ENCODE measurements around the gene PADI6. TPM values are rescaled to one million over a fixed set of nuclear protein-coding genes. Genes with fewer than 3 reads are reported as not detected.

The PADI6 gene
- not detected for total RNA-seq (ENCODE audit: unreplicated experiment)
- long read RNA-seq: 0 reads

GRCh38 chr1:17371896-17372295 is at the start of gene PADI6:
Gene PADI6, plus strand, starts transcription at chr1:17372196. Its CDS starts 50 bp downstream, at chr1:17372246.
- no peak within 1 kb of the TSS for H3K27ac Mint-ChIP-seq (ENCODE audit: unreplicated experiment)
- H3K4me3 Mint-ChIP-seq (ENCODE audit: unreplicated experiment): no peak within 1 kb of the TSS
- no peak for DNase-seq
- no peaks in the 10 kb centered on the region for H3K36me3 Mint-ChIP-seq (ENCODE audit: unreplicated experiment)
- TF ChIP-seq CTCF (IDR thresholded peaks at IDR 0.05; ENCODE audit: partially characterized antibody, unreplicated experiment): no peak
- H3K9me3 Mint-ChIP-seq (ENCODE audit: unreplicated experiment): no peaks in the 10 kb centered on the region
- peaks cover 6% of the 10 kb centered on the region for H3K27me3 Mint-ChIP-seq (ENCODE audit: unreplicated experiment)
- no peaks in the 10 kb centered on the region for H3K4me1 Mint-ChIP-seq (ENCODE audit: low read depth, unreplicated experiment)

GRCh38 chr1:17328855-17329254 is 43.1 kb upstream of the PADI6 start:
- no peak for DNase-seq
- H3K4me3 Mint-ChIP-seq (ENCODE audit: unreplicated experiment): no peak overlapping the region
- no peak for TF ChIP-seq CTCF (IDR thresholded peaks at IDR 0.05; ENCODE audit: partially characterized antibody, unreplicated experiment)
- H3K36me3 Mint-ChIP-seq (ENCODE audit: unreplicated experiment): no peaks in the 10 kb centered on the region
- H3K27ac Mint-ChIP-seq (ENCODE audit: unreplicated experiment): no peak overlapping the region
- peaks cover 5% of the 10 kb centered on the region for H3K9me3 Mint-ChIP-seq (ENCODE audit: unreplicated experiment)
- peaks cover 2% of the 10 kb centered on the region for H3K27me3 Mint-ChIP-seq (ENCODE audit: unreplicated experiment)
- H3K4me1 Mint-ChIP-seq (ENCODE audit: low read depth, unreplicated experiment): no peaks in the 10 kb centered on the region

GRCh38 chr1:17329610-17330009 is 42.4 kb upstream of the PADI6 start:
- H3K27ac Mint-ChIP-seq (ENCODE audit: unreplicated experiment): no peak overlapping the region
- H3K9me3 Mint-ChIP-seq (ENCODE audit: unreplicated experiment): peaks cover 5% of the 10 kb centered on the region
- H3K4me3 Mint-ChIP-seq (ENCODE audit: unreplicated experiment): no peak overlapping the region
- H3K36me3 Mint-ChIP-seq (ENCODE audit: unreplicated experiment): no peaks in the 10 kb centered on the region
- H3K27me3 Mint-ChIP-seq (ENCODE audit: unreplicated experiment): peaks cover 2% of the 10 kb centered on the region
- DNase-seq: no peak
- H3K4me1 Mint-ChIP-seq (ENCODE audit: low read depth, unreplicated experiment): no peaks in the 10 kb centered on the region
- TF ChIP-seq CTCF (IDR thresholded peaks at IDR 0.05; ENCODE audit: partially characterized antibody, unreplicated experiment): no peak

DNA sequence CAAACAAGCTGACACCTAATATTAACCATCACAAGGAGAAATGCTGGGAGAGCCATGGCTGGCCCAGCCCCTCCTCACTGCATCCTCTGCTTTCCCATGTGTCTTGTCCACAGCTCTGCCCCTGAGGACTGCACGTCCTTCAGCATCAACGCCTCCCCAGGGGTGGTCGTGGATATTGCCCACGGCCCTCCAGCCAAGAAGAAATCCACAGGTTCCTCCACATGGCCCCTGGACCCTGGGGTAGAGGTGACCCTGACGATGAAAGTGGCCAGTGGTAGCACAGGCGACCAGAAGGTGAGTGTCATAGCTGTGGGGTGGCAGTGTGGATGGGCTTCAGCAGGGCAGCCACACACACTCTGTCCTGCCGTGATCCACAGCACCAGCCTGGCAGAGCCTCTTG is 41.1 kb upstream of the PADI6 start:
- no peak for TF ChIP-seq CTCF (IDR thresholded peaks at IDR 0.05; ENCODE audit: partially characterized antibody, unreplicated experiment)
- H3K4me1 Mint-ChIP-seq (ENCODE audit: low read depth, unreplicated experiment): no peaks in the 10 kb centered on the region
- H3K27me3 Mint-ChIP-seq (ENCODE audit: unreplicated experiment): peaks cover 2% of the 10 kb centered on the region
- no peak overlapping the region for H3K27ac Mint-ChIP-seq (ENCODE audit: unreplicated experiment)
- H3K9me3 Mint-ChIP-seq (ENCODE audit: unreplicated experiment): peaks cover 4% of the 10 kb centered on the region
- no peaks in the 10 kb centered on the region for H3K36me3 Mint-ChIP-seq (ENCODE audit: unreplicated experiment)
- no peak for DNase-seq
- H3K4me3 Mint-ChIP-seq (ENCODE audit: unreplicated experiment): no peak overlapping the region

GRCh38 chr1:17333081-17333480 is 38.9 kb upstream of the PADI6 start:
- no peaks in the 10 kb centered on the region for H3K36me3 Mint-ChIP-seq (ENCODE audit: unreplicated experiment)
- H3K4me3 Mint-ChIP-seq (ENCODE audit: unreplicated experiment): no peak overlapping the region
- H3K27ac Mint-ChIP-seq (ENCODE audit: unreplicated experiment): no peak overlapping the region
- no peak for DNase-seq
- peaks cover 2% of the 10 kb centered on the region for H3K27me3 Mint-ChIP-seq (ENCODE audit: unreplicated experiment)
- no peak for TF ChIP-seq CTCF (IDR thresholded peaks at IDR 0.05; ENCODE audit: partially characterized antibody, unreplicated experiment)
- no peaks in the 10 kb centered on the region for H3K4me1 Mint-ChIP-seq (ENCODE audit: low read depth, unreplicated experiment)
- peaks cover 4% of the 10 kb centered on the region for H3K9me3 Mint-ChIP-seq (ENCODE audit: unreplicated experiment)

All from glutamatergic neuron (in vitro differentiated cells).